Omental fat pad (tissue), 4 donors: ENCODE data around the gene PIGS. TPM values are rescaled to one million over a fixed set of nuclear protein-coding genes. Genes with fewer than 3 reads are reported as not detected.
"Not testable (repeated sequence)": the region's sequence is repeated elsewhere in the genome, so short reads cannot be mapped to it uniquely, and the experiment has no call there.

Source experiments
- ATAC-seq: fragments of 150-250 bp; one replicate; pipeline ENCODE4 v1.9.1; 2016; ENCODE audit warnings: mild to moderate bottlenecking, moderate library complexity; ENCODE audit not compliant: low FRiP score
- DNase-seq: peaks from one replicate; pipeline ENCODE4 v3.0.0-alpha.2; 2019; ENCODE audit warnings: low spot score
- total RNA-seq, 4 donors: library from RNA; depleted of rRNA; stranded (reverse); fragments of >200 nt; gene quantifications; one replicate each; pipeline ENCODE4 v1.1.0, GENCODE V29; 2016
- TF ChIP-seq, protein P1 (sequence below), 3 donors: fragments of 450-650 bp; IDR thresholded peaks; one replicate each; pipeline ENCODE4 v1.5.1; 2016 to 2017; ENCODE audit warnings: antibody characterized with exemption in 3 of 3, mild to moderate bottlenecking in 3 of 3, moderate library complexity in 2 of 3

PIGS gene
- total RNA-seq, 4 donors from 2014 or later: 33.1 to 55.5 (median 45.2) TPM

DNA sequence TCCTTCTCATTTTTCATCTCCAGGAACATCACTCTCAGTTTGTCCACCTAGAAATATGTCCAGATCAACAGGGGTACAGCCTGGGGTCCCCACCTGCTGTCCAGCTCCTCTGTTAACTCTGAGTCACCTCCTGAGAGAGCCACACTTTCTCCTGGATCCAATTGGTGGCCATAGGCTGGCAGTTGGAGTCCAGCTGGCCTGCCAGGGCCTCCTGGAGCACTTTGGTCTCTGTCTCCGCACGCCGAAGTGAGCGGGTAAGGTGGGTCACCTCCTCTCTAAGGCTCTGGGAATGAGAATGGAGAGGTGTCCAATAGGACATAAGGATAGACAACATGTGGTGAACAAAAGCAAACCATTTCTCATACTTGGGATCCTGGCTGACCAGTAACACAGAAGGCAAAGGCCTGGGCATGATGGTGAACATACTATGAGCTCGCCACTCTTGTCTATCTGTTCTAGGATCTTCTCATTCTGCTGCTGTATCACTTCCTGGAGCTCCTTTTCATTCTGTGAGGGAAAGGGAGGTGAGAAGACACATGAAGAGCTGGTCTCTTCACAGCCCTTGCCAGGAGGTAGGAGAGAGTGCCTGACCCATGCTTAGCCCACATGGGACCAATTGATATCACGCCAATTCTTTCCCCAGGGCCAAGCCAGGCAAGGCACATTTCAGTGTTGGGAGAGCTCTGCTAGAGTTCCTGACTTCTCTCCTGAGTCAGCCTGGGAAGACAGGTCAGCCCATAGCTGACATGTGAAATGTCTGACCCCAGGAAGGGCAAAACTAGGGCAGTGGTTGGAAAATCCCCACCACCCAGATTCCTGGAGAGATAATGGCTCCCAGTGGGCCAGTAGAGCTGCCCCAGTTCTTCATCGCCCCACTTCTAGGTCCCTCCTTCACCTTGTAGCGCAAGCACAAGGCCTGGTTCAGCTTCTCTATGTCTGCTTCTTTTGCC lies 7.2 kb upstream of the PIGS start:
- no peak for DNase-seq
- TF ChIP-seq, protein P1, sequence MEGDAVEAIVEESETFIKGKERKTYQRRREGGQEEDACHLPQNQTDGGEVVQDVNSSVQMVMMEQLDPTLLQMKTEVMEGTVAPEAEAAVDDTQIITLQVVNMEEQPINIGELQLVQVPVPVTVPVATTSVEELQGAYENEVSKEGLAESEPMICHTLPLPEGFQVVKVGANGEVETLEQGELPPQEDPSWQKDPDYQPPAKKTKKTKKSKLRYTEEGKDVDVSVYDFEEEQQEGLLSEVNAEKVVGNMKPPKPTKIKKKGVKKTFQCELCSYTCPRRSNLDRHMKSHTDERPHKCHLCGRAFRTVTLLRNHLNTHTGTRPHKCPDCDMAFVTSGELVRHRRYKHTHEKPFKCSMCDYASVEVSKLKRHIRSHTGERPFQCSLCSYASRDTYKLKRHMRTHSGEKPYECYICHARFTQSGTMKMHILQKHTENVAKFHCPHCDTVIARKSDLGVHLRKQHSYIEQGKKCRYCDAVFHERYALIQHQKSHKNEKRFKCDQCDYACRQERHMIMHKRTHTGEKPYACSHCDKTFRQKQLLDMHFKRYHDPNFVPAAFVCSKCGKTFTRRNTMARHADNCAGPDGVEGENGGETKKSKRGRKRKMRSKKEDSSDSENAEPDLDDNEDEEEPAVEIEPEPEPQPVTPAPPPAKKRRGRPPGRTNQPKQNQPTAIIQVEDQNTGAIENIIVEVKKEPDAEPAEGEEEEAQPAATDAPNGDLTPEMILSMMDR (IDR thresholded peaks at IDR 0.05): no peak
- ATAC-seq: no peak

DNA sequence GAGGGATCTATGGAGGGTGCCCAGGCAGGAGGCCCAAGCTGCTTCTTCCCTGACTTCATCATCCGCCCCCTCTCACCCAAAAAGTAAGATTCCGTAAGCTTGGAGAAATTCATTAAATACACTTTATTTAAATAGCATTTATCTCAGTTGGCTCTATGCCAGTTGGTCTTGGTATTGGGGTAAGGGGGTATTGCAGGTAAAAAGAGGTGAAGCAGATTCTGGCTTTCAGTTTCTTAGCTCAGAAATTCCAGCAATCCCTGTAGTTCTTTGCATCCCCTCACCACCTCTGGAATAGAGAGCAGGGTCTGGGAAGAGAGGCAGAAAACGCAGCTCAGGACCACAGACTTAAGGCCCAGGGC lies 6.1 kb upstream of the PIGS start:
- TF ChIP-seq, protein P1 (IDR thresholded peaks at IDR 0.05): no peak
- ATAC-seq: no peak
- no peak for DNase-seq

DNA sequence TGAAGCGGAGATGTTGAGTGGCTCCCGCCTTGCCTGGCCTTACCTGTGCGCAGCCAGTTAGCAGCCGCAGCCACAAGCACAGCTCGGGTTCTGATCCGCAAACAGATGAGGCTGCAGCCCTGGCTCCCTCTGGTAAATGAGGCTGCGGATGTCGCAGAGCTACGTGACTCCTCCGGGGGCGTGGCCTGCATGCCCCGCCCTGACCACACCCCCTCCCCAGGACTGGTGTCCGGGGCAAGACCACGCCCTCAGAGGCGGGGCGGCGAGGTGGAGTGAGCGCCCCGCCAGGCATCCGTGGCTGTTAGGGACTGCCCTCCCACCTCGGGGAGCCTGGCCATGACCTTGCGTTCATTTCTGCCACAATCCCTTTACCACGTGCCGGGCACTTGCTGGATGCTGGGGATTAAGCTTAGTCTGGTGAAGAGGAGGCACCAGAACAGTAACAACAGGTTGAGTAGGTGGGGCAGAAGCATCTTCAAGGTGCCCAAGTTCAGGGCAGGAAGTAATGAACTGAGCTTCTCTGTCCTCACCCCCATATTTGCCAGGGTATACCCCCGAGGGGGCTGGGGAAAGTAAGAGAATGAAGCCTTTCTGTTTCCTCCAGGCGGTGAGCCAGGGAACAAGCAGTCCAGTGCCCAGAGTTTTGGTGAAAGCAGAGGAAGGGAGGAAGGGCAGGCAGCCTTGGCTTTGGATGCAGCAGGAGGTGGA lies 5.6 kb upstream of the PIGS start, which contains the start of gene ALDOC:
ALDOC (minus strand) TSS at position 138 of the 708 bp plus-strand sequence. CDS start 1,363 bp downstream, outside the sequence.
- peak; percentile 91 for DNase-seq
- ATAC-seq: peak; percentile 83
- TF ChIP-seq, protein P1 (IDR thresholded peaks at IDR 0.05): no peak

- not testable (repeated sequence) for ATAC-seq, DNase-seq
These were observed 4.7 kb upstream of the PIGS start for GRCh38 chr17:28576016-28576415.

- ATAC-seq: no peak
- TF ChIP-seq, protein P1 (IDR thresholded peaks at IDR 0.05): no peak
These were observed 3.9 kb upstream of the PIGS start for GRCh38 chr17:28575126-28575795.

GRCh38 chr17:28574526-28574925 lies 3.2 kb upstream of the PIGS start:
- no peak for DNase-seq
- TF ChIP-seq, protein P1 (IDR thresholded peaks at IDR 0.05): no peak
- ATAC-seq: no peak

More at GRCh38 chr17:28575126-28575795, 3.9 kb upstream of the PIGS start:
- DNase-seq: no peak

GRCh38 chr17:28573966-28574480 lies 2.7 kb upstream of the PIGS start:
- no peak for ATAC-seq
- TF ChIP-seq, protein P1 (IDR thresholded peaks at IDR 0.05): no peak
- DNase-seq: no peak
